ENCODE results near the gene MYO1A.
A peak's percentile ranks its signal among the peaks of the same experiment; 100 is the strongest.
"Not testable (repeated sequence)": the region's sequence is repeated elsewhere in the genome, so short reads cannot be mapped to it uniquely, and the experiment has no call there.

MYO1A gene

DNA sequence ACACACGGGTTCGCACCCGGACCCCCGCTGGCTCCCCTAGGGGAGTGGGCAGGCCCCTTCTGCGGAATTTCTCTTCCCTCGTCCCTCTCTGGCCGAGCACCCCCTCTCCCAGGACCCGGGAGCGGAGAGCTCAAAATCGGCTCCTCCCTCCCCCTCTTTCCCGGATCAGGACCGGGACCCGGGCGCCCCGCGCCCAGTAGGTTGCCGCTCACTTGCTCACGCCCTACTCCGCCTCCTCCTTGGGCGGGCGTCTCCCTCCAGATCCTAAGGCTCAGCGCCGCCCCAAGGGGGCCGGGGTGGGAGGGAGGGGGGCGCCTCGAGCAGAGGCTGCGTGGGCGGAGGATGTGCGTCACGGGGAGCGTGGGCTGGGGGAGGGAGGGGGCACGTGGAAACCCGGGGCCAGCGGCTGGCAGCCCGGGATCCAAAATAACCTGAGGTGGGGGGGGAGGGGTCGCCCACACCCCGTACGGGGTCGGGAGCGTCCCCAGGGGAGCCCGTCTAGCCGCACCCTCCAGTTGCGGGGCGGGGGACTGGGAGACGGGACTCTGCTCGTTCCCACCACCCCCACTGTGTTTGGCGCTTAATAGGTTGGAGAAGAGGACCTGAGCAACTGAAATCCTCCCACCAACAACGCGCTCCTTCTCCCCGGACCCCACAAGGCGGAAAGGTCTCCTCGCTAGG, 37.2 kb upstream of the MYO1A start:
- peak; percentile 93 for DNase-seq (ENCODE audit: low read depth)

DNA sequence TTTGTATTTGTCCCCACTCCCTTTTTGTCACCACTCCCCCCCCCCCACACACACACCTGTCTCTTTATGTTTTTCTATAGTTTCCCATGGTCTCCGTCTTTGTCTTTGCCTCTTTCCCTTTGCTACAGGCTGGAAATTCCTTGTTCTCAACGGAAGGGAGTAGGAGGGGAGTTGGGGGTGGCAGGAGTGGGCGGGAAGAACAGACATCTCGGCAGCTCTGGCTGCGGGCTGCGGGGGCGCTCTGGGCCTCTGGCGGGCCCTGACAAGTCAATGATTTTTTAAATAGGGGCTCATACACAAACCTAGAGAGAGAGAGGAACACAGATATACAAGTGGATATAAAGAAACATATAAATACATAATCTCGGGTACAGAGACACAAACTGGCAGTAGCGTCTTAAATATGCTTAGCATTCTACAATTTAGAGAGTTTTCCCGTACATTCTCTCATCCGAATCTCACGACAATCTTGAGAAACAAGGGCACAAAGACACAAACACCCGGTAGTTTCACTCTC, 36.6 kb upstream of the MYO1A start:
- peak; percentile 51 for DNase-seq (ENCODE audit: low read depth)

DNA sequence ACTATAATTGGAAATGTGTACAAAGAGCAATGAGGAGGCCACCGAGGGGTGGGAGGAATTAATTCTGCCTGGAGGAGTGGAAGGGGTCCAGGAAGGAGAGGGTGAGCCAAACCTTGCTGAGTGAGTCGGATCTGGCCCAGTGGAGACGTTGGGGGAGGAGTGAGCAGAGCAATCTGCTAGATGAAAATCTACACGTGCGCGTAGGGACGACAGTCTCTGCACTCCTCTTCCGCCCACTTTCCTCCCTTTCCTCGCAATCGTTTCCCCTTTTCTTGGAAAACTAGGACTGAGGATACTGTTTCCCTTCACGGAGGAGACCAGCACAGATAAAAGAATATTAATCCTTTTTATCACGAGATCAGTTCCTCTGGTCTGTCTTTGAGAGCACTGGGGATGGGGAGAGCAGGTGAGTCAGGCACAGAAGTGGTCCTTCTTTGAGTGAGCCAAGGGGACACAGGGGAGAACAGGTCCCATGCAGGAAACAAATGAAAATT, 36.1 kb upstream of the MYO1A start:
- no peak for DNase-seq (ENCODE audit: low read depth)

DNA sequence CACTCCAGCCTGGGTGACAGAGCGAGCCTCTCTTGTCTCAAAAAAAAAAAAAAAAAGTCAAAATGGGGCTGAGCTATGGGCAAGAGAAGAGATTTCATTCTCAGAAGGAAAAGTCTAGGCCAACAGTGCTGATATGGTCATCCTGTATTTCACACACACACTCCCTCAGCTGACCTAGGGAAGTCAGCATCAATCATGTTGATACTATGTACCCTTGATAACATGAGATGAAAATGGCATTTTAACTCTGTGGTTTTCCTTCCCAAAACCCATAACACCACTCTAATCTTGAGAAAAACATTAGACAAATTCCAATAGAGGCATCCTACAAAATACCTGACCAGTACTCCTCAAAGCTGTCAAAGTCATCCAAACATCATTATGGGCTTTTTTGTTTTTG, 30.9 kb upstream of the MYO1A start:
- DNase-seq (ENCODE audit: low read depth) = no peak

DNA sequence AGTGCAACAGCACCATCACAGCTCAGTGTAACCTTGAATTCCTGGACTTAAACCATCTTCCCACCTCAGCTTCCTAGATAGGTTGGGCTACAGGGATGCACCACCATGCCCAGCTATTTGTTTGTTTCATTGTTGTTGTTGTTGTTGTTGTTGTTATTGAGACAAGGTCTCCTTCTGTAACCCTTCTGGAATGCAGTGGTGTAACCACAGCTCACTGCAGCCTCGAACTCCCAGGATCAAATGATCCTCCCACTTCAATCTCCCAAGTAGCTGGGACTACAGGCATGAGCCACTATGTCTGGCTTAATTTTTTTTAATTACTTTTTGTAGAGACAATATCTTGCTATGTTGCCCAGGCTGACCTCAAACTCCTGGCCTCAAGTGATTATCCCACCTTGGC, 29.9 kb upstream of the MYO1A start:
- DNase-seq (ENCODE audit: low read depth) = no peak

DNA sequence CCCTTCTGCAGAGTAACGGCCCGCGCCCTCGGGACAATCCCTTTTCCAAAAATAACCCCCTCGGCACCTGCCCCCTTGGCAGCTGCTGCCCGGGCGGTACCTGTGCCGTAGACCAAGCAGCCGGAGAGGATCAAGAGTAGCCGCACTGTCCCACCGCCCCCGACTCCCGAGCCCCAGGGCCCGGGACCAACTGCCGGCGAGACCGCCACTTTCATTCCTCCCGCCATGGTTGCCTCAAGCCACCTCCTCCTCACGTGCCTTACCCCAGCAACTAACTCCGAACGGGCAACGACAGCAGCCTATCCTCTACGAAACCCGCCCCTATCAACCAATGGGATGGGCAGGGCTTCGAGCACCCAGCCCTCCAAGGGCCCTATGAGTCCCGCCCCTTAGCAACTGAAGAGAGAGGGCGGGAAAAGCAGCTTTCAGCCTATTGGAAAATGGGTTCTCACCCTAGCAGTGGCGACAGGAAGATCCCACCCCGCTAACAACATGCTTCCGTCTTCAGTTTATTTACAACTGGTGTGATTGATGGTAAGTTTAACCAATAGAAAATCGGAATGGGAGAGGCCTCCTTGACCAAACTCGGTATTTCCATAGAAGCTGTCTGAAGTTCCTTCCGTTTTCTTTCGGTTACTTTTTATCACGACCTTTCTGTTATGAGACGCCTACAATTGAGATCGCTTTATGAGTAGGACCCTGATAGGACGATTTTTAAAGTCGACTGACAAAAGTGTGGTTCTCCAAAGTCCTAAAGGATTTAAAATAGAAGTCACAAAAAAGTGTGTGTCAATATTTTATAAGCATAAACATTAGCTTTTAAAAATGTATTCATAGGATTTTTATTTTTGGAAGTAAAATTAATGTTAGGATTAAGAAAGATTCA, 28.8 kb upstream of the MYO1A start, which contains the start of gene NEMP1:
TSS of gene NEMP1 (minus strand) at position 273 of the 886 bp plus-strand sequence. CDS start at position 227, 46 bp downstream.
- peak; percentile 91 for DNase-seq (ENCODE audit: low read depth)

DNA sequence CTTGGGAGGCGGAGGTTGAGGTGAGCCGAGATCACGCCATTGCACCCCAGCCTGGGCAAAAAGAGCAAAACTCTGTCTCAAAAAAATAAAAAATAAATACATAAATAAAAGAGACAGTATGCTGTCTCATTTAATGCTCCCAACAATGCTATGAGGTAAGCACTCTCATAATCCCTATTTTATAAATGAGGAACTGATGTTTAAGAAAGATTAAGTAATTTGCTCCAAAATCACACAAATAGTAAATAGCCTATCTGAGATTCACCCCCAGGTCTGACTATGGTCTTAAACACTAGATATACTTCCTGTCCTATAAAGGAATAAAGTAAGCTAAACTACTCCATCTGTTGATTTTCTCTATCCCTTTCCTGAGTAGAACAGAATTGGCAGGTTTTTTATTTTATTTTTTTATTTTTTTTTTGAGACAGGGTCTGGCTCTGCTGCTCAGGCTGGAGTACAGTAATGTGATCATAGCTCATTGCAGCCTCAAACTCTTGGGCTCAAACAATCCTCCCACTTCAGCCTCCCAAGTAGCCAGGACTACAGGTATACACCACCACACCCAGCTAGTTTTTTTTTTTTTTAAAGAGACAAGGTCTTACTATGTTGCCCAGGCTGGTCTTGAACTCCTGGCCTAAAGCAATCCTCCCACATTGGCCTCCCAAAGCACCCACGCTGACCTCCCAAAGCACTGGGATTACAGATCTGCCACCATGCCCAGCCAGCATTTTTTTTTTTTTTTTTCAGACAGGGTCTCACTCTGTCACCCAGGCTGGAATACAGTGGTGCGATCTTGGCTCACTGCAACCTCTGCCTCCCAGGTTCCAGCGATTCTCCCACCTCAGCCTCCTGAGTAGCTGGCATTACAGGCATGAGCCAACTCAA, 23.9 kb upstream of the MYO1A start:
- DNase-seq (ENCODE audit: low read depth) = not testable (repeated sequence)

DNA sequence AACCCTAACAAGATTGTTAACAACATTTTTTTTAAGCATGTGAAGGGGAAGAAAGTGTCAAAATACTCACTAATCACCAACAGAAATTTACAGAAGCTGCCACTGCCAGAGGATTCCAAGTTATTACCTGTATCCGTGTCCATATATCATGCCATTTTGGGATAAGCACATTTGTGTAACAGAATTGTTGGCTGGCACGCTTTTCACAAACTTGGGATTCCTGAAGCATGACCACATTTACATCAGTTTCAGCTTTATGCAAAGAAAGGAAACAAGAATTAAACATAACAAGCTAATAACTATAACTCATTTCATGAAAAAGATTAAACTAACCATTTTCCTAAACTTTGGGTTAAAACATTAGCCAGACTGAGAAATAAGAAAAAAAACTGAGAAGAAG, 22.7 kb upstream of the MYO1A start:
- DNase-seq (ENCODE audit: low read depth) = no peak

DNA sequence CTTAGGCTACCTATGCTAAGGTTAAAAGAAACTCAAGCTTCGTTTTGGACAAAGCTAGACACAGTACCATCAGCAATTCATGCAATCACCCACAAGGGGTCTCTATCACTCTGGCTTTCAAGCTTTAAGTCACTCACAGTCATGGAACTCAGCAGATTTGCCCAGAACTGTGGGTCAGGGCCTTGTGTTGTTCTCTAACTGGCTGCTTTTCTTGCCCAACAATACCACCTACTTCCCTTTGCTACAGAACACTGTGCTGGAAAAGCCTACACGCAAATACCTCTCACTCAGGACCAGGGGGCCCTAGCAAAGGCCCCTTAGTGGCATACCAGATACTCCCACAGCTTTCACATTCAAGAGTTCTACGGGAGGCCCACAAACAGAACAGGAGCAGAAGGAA, 19.6 kb upstream of the MYO1A start:
- no peak for DNase-seq (ENCODE audit: low read depth)

DNA sequence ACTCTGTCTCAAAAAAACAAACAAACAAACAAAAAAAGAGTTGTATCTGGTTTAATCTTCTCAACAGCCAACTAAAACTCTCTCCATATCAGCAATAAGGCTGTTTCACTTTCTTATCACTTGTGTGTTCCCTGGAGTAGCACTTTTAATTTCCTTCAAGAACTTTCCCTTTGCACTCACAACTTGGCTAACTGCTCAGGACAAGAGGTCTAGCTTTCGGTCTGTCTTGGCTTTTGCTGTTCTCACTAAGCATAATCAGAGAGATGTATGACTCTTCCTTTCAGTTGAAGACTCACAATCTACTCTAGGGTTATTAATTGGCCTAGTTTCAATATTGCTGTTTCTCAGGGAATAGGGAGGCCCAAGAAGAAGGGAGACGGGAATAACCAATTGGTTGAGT, 16.3 kb upstream of the MYO1A start:
- no peak for DNase-seq (ENCODE audit: low read depth)

DNA sequence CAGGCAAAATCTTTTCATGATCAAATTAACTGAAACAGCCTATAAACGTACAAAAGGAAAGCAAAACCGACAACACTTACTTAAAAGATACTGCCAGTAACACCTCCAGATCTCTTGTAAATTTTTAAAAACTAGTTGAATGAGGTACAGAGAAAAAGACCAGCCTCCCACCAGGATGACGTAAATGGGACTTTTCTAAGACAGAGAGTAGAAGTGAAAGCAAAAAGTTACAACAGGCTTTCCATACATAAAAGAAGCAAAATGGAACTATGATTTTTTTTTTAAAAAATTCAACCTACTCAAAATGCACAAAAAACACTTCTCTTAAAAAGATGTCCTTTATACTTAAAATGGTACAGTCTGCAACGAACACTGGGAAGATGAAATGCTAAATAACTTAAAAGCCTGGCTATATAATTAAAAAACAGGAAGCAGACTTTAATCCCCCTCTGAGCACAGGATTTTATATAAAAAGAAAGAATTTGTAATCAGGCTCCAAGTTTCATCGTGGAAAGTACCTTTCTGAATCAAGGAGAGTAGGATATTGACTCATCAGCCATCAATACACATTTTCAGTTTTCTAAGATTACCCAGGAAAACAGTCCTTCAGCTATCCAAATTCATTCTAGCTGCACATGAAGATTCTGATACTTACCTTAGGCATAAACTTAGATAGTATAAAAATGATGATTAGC, 14.2 kb upstream of the MYO1A start:
- peak; percentile 24 for DNase-seq (ENCODE audit: low read depth)

DNA sequence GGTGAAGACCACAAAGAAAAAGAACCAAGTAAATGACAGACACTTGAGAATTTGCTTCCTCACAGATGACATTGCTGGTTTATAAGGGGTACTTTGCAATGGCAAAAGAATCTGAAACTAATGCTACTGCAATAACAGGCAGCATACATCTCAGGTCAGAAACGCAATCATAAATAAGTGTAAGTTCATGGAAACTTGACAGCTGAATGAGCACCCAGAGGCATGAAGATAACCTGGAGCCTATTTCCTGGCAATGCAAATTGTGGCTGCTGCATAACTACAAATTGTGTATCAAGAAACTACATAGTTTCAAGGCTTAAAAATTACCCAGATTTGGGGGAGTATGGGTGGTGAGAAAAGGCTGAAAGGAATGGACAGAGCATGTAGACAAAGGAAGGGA, 8.5 kb upstream of the MYO1A start:
- DNase-seq (ENCODE audit: low read depth) = no peak

DNA sequence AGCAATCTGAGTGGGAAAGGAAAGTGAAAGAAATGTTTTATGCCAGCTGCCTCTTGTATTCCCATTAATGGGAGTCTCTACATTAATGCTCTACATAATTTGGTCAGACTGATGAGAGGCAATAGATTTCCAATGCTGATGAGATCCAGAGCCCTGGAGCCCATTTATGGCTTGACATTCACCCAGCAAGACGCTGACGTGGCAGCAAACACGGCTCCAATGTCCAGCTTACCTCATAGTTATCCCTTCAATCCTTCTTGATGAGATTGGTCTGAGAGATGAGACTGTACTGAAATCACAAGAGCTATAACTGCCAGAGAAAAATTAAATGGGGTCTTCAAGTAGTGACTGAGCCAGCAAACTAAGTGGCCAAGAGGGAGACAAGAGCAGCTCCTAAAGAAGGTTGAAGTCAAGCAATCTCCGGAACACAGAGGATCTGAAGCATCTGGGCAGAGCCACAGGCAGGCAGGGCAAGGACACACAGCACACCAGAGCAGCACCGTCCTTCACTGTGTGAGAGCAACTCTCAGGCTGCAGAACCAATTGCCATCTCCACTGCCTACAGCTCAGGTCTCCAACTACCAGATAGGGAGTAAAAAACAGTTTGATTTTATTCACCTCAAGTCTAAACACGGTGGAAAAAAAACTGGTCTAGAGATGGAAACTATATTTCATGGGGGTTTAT, 7.3 kb upstream of the MYO1A start:
- no peak for DNase-seq (ENCODE audit: low read depth)

DNA sequence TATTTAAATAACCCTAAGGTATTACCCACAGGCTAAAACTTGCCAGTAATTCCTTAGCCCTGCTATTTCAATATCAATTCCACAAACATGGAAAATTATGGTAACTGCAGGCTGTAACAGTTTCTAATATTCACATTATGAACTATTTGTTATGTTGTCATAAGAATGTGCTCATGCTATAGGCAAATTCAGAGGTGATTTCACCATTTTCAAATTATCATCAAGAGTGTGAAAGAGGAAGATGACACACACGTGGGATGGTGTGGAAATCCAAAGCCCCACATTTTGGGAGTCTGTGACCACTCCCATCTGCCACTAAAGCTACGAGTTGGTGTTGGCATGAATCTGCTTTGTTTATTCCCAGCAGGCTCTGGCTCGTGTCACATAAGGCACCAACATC, 5.9 kb upstream of the MYO1A start:
- DNase-seq (ENCODE audit: low read depth) = no peak

DNA sequence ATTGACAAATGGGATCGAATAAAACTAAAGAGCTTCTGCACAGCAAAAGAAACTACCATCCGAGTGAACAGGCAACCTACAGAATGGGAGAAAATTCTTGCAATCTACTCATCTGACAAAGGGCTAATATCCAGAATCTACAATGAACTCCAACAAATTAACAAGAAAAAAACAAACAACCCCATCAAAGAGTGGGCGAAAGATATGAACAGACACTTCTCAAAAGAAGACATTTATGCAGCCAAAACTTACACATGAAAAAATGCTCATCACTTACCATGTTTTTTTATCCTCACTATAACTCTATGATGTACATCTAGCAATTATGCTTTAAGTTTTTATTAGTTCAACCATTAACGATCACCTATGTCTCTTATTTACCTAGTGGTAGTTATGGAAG, 4.0 kb upstream of the MYO1A start:
- DNase-seq (ENCODE audit: low read depth) = not testable (repeated sequence)

DNA sequence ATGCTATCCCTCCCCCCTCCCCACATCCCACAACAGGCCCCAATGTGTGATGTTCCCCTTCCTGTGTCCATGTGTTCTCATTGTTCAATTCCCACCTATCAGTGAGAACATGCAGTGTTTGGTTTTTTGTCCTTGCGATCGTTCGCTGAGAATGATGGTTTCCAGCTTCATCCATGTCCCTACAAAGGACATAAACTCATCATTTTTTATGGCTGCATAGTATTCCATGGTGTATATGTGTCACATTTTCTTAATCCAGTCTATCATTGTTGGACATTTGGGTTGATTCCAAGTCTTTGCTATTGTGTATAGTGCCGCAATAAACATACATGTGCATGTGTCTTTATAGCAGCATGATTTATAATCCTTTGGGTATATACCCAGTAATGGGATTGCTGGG, 3.2 kb upstream of the MYO1A start:
- not testable (repeated sequence) for DNase-seq (ENCODE audit: low read depth)

DNA sequence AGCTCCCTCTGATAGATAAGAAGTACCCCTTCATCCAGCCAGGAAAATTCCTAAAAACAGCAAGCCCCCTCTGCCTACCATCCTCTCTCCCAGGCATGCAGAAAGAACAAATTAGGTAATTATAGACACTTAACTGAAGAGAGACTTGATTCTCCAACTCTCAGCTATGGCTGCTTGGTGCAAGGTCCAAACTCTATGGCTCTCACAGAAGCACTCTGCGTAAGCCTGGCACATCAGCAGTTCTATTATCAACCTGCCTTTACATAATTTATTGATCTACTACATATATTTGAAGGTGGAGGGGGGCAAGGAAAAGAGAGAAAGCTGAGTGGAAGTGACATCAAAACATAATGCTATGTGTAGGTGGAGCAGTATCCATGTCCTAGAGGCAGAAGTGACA, 1.1 kb upstream of the MYO1A start:
- no peak for DNase-seq (ENCODE audit: low read depth)

DNA sequence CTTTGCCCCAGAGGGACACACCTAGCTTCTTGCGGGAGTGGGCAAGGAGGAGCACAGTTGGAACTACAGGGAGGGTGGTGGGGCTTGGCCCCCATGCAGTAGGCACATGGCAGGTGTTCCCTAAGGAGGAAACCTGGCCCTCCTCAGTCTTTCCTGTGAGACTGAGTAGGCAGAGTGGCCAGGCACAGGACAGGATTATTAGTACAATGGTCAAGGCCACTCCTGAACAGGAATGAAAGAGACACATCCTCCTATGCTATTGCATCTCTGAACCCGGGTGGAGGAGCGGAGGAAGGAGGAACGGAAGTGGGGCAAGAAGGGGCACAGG, 846 bp downstream of the MYO1A start:
- no peak for DNase-seq (ENCODE audit: low read depth)

DNA sequence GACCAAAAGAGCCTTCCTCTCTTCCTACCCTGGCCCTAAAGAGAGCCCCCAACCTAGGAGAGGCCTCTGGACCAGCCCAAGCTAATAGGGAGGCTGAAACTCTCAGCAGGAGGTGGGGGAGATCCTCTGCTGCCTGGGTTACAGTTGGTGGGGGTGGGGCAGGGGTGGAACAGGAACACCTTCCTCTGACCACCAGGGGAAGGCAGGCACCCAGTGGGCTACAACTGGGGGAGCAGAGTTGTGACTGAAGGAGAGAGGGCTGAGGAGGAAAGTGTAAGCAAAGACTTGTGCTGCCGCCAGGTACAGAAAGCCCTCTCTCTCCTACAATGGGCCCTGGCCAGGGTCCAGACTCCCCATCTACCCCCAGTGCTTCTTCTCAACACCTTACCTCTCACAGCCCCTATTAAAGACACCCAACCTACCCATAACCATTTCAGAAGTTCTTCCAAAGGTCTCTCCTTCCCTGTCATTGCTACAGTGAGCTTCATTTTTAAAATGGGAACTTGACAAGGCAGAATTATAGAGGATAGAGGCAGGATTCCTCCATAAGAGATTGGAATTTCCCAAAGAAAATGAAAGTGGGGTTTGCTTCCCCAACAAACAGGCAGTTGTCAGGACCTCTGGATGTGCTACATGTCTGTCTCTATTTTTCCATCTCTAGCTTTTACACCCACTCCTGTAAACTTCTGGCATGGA, 1.4 kb downstream of the MYO1A start:
- DNase-seq (ENCODE audit: low read depth) = no peak

DNA sequence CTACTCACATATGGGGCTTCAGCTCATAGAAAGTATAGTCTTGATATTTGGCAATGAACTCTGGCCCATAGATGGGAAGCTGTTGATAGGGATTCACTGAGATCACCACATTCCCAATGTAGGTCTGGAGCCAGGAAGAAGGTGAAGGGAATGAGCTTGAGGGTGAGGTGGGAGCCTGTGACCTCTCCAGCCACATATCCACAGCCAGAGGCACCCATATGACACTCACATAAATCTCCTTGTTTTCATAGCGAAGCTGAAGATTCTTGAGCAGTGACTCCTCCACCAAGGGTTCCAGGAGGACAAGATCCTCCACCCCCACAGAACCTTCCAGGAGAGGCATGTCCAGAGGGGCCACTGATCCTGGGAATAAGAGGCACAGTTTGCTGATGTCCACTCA, 1.9 kb downstream of the MYO1A start:
- DNase-seq (ENCODE audit: low read depth) = no peak
